GM23338 (cell line): ENCODE measurements around the gene CTNNA2.

Experiments used
- EZH2 ChIP-seq: fragments of 200-600 bp; sonication (generic); IDR thresholded peaks from one replicate; pipeline ENCODE4 v1.8.0; 2017; ENCODE audit warnings: antibody characterized with exemption, mild to moderate bottlenecking, low read depth; ENCODE audit not compliant: unreplicated experiment
- POLR2AphosphoS5 ChIP-seq: IDR thresholded peaks from 2 replicates; pipeline ENCODE4 v1.6.1; 2016; ENCODE audit warnings: antibody characterized with exemption, low read depth
- TF ChIP-seq, protein P1 (sequence below), 2 experiments: fragments of 200-600 bp in 1 of 2; sonication (generic) in 1 of 2; conservative IDR thresholded peaks; 2 replicates each; pipeline versions ENCODE4 v1.5.1 to v1.6.1; 2016 to 2017; ENCODE audit warnings: antibody characterized with exemption in 2 of 2, low read depth in 2 of 2, mild to moderate bottlenecking in 2 of 2, moderate library complexity in 1 of 2
- TF ChIP-seq, protein P2 (sequence below): IDR thresholded peaks from one replicate; pipeline ENCODE4 v1.6.1; 2018; ENCODE audit warnings: antibody characterized with exemption; ENCODE audit not compliant: unreplicated experiment

DNA sequence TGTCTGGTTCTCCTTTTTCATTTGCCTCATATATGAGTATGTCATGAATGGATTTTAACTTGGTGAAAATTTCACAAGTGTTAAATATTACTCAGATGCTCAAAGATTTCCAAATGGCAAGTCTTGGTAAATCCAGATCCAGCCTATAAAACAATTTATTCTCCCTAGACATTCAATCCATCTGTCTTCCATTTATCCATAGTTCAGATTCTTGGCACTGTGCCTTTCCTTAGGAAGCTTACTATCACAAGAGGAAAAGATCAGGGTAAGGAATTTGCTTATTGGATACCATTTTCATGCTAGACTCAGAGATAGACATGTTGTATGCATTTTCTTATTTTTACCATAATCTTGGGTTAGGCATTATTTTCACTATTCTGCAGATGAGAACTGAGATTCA, 864.2 kb downstream of the CTNNA2 start:
- TF ChIP-seq, protein P1, sequence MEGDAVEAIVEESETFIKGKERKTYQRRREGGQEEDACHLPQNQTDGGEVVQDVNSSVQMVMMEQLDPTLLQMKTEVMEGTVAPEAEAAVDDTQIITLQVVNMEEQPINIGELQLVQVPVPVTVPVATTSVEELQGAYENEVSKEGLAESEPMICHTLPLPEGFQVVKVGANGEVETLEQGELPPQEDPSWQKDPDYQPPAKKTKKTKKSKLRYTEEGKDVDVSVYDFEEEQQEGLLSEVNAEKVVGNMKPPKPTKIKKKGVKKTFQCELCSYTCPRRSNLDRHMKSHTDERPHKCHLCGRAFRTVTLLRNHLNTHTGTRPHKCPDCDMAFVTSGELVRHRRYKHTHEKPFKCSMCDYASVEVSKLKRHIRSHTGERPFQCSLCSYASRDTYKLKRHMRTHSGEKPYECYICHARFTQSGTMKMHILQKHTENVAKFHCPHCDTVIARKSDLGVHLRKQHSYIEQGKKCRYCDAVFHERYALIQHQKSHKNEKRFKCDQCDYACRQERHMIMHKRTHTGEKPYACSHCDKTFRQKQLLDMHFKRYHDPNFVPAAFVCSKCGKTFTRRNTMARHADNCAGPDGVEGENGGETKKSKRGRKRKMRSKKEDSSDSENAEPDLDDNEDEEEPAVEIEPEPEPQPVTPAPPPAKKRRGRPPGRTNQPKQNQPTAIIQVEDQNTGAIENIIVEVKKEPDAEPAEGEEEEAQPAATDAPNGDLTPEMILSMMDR (conservative IDR thresholded peaks at IDR 0.05; ENCODE audit: low read depth in 2 of 2): no peak
- TF ChIP-seq, protein P2, sequence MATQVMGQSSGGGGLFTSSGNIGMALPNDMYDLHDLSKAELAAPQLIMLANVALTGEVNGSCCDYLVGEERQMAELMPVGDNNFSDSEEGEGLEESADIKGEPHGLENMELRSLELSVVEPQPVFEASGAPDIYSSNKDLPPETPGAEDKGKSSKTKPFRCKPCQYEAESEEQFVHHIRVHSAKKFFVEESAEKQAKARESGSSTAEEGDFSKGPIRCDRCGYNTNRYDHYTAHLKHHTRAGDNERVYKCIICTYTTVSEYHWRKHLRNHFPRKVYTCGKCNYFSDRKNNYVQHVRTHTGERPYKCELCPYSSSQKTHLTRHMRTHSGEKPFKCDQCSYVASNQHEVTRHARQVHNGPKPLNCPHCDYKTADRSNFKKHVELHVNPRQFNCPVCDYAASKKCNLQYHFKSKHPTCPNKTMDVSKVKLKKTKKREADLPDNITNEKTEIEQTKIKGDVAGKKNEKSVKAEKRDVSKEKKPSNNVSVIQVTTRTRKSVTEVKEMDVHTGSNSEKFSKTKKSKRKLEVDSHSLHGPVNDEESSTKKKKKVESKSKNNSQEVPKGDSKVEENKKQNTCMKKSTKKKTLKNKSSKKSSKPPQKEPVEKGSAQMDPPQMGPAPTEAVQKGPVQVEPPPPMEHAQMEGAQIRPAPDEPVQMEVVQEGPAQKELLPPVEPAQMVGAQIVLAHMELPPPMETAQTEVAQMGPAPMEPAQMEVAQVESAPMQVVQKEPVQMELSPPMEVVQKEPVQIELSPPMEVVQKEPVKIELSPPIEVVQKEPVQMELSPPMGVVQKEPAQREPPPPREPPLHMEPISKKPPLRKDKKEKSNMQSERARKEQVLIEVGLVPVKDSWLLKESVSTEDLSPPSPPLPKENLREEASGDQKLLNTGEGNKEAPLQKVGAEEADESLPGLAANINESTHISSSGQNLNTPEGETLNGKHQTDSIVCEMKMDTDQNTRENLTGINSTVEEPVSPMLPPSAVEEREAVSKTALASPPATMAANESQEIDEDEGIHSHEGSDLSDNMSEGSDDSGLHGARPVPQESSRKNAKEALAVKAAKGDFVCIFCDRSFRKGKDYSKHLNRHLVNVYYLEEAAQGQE: no peak
- TF ChIP-seq POLR2AphosphoS5 (no peak), EZH2 (no peak)
